GM19240 (cell line): ENCODE data around the gene ALPP.
"Not testable (repeated sequence)": the region's sequence is repeated elsewhere in the genome, so short reads cannot be mapped to it uniquely, and the experiment has no call there.

Experiments
- DNase-seq: peaks from one replicate; pipeline ENCODE4 v3.0.0; 2011; ENCODE audit warnings: low spot score; ENCODE audit not compliant: insufficient read length

The ALPP gene

GRCh38 chr2:232406556-232407310 is 28.2 kb downstream of the ALPP start, which contains the start of gene ALPG:
Gene ALPG (plus strand): TSS chr2:232406844. CDS start chr2:232406895, 51 bp downstream.
- DNase-seq: no peak

DNA sequence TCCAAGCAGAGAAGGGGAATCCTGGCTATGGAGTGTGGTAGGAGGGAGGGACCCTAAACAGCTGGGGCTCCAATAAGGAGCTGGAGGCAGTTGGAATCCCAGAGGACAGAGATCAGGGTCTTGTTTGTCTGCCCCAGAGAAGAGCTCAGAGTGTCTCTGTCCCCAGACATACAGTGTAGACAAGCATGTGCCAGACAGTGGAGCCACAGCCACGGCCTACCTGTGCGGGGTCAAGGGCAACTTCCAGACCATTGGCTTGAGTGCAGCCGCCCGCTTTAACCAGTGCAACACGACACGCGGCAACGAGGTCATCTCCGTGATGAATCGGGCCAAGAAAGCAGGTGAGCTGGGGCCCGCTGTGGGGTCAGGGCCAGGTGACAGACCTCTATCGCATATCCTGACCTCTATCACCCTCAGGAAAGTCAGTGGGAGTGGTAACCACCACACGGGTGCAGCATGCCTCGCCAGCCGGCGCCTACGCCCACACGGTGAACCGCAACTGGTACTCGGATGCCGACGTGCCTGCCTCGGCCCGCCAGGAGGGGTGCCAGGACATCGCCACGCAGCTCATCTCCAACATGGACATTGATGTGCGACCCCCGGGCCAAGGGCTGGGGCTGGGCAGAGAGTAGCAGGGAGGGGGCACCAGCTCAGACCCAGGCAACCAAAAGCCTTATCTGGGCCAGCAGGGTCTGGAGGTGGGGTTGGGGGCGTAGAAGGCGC is 29.0 kb downstream of the ALPP start:
- DNase-seq: not testable (repeated sequence)

DNA sequence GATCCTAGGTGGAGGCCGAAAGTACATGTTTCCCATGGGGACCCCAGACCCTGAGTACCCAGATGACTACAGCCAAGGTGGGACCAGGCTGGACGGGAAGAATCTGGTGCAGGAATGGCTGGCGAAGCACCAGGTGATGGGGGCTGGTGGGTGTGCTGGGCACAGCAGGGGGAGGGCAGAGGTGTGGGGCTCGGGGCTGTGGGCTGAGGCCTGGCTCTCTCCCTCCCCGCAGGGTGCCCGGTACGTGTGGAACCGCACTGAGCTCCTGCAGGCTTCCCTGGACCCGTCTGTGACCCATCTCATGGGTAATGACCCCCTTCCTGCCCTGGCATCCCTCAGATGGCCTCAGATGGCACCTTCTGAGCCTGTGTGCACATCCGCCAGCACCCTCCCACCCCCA is 29.7 kb downstream of the ALPP start:
- not testable (repeated sequence) for DNase-seq

GRCh38 chr2:232409617-232410016 is 31.1 kb downstream of the ALPP start:
- not testable (repeated sequence) for DNase-seq

- DNase-seq: no peak
These were observed 31.8 kb downstream of the ALPP start for GRCh38 chr2:232410238-232410900.

- no peak for DNase-seq
These were observed 33.5 kb downstream of the ALPP start for GRCh38 chr2:232411901-232412629.

DNA sequence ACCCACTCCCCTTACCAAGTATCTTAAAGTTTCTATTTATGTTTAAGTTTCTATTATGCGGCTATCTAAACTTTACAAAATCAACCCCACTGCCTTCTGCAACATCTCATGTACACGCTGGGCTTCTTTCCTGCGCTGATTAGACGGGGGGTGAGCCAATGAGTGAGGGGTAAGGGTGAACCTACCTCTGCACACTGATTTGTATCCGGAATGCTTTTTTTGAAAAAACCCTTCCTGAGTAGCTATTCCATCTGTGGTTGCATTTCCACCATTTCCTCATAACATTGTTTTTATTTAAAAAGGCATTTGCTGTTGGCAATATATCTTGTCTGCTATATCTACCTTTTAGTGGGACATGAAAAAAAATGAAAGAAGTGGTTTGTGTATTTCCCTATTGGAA is 34.4 kb downstream of the ALPP start:
- no peak for DNase-seq

DNA sequence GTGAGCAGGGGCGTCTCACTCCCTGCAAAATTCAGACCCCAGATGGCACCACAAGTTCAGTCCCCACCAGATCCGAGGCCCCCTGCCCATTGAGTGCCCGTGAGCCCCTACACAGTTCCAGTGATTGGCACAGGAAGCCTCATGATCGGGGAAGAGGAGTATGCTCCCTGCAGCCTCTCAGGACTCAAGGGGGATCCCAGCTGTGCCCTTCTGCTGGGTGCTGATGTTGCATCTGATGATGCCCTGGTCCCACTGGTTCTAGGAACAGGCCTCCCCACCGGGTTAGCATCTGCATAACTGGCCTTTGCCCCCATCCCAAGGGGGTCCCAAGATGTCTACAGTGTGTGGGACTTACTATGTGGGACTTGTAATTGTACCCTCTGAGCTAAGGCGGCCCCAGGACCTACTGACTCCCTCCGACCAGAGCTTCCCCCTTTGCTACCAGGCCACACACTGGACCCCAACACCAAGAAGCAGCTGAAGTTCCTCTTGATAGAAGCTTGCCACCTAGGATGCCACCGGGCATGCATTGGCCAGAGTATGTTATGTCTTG is 36.7 kb downstream of the ALPP start:
- DNase-seq: no peak

GRCh38 chr2:232415736-232416520 is 37.4 kb downstream of the ALPP start:
- no peak for DNase-seq

DNA sequence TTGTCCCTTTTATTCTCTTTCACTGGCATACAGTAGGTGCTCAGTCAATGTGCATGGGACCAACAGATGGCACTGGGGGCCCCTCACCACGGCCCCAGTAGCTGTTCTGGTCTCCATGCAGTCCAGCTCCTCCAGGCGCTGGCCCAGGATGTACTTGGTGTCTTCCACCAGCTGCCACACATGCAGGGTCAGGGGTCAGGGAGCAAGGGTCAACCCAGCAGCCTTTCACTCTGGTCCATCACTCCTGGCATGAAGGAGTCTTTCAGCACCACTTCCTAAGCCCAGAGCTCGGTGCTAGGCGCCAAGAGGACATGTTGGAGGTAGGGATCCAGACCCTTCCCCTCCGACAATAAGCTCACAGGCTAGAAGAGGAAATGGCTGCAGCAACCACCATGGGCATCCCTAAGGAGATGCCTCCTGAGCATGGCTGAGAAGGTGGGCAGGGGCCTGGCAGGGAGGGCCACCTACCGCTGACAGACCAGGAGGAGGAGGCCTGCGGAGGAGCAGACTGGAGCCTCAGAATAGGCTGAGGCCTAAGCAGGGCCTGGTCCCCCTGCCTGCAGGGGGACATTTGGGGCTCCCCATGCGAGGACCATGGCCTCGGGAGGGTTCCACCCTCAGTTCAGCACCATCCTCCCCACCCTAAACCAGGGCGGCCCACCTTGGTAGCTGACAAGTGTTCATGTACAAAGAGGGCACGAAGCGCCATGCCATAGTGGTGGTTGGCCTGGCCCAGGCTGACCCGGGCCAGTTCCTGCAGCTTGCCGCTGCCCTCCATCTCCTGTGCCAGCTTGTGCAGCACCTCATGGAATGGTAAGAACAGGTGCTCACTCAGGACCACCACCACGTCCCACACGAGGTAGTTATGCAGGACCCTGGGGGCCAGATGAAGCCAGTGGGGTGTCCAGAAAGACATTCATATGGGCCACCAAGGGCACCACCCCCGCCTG is 38.2 kb downstream of the ALPP start:
- no peak for DNase-seq

DNA sequence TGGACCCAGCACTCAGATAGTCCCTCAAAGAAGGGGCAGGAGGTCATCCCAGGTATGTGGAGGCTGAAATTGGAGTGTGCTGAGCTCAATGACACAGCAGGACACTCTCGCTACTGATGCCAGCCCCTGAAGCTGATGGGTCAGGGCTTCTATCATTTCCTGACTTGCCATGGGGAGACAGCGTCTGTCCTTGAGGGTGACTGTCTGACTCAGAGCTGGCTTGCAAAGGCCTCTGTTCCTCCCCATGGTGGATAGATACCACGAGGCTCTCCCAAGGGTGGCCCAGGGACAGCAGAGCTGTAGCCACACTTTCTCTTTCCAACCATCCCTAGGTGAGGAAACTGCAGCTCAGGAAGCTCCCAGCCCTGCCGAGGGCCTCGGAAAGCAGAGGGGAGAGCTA is 38.9 kb downstream of the ALPP start:
- no peak for DNase-seq

DNA sequence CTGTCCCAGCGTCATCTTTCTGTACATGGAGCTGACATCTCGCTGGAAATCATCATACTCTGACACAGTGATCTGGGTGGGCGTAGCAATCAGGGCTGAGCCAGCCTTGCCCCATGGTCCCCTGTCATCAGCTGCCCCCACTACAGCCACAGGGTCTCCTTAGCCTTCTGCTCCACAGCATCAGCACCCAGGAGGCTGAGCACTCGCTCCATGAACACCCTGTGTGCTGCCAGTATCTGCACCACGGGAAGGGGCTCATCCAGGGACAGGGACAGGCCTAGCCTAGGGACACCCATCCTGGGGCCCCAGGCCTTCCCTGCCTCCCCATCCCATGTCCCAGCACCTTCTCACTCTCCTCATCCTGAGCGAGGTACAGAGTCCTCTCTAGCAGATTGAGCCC is 39.5 kb downstream of the ALPP start:
- no peak for DNase-seq

DNA sequence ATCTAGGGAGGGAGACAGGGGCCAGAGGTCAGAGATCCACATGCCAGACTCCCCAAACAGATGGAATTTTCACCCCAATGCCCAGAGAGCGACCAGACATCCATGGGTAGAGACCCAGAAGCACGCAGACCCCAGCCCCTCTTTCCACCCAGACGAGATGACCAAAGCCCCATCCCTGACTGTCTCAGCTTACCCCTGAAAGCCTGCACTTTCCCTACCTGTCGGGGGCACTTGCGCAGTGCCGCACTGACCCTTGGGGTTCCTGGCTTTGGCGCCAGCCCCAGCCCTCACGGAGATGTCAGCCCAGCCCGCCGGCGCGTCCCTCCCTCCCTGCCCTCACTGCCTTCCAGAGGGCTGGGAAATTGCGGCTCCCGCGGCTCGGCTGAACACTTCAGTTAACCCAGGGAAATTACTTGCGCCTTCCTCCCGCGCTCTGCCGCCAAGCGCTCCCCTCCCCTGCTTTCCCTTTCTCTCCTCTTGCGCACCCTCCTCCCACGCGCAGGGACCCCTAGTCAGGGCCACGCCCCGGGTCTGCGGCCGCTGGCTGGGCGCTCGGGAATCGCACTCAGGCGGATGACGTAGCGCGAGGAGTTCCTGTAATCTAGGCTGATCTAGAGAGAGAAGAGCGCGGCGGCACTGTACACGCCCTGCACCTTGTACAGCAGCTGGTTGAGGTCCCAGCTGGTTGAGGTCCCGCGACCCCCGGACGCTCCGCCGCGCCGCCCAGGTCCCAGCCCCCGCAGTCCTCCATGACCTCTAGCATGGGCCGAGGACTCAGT is 40.1 kb downstream of the ALPP start:
- DNase-seq: no peak

GRCh38 chr2:232419245-232420072 is 40.9 kb downstream of the ALPP start:
- DNase-seq: no peak

GRCh38 chr2:232420073-232420454 is 41.5 kb downstream of the ALPP start:
- DNase-seq: no peak

- DNase-seq: no peak
These were observed 42.1 kb downstream of the ALPP start for GRCh38 chr2:232420463-232421188.

GRCh38 chr2:232421189-232421785 is 42.7 kb downstream of the ALPP start:
- no peak for DNase-seq
